Stimulated activated CD4-positive, alpha-beta T cell treated with anti-CD3 and anti-CD28 coated beads, TNF-alpha, amount 100 ng/mL, for 48 hours (primary cell): Measurements from ENCODE around the gene NDST4.

Experiments used
- DNase-seq, 3 donors: peaks; one replicate each; pipeline ENCODE4 v3.0.0-alpha.2; 2020; ENCODE audit warnings: low read depth in 3 of 3

The NDST4 gene

GRCh38 chr4:115113506-115114106 is at the start of gene NDST4:
Gene NDST4 (minus strand): TSS chr4:115113620. CDS start chr4:115077036, 36,584 bp downstream.
- no peak for DNase-seq

GRCh38 chr4:115159141-115159540 is 45.7 kb upstream of the NDST4 start:
- DNase-seq: no peak

- no peak for DNase-seq
Measured at GRCh38 chr4:115158296-115158695, 44.9 kb upstream of the NDST4 start.

GRCh38 chr4:115154826-115155225 is 41.4 kb upstream of the NDST4 start:
- no peak for DNase-seq

GRCh38 chr4:115152965-115153364 is 39.5 kb upstream of the NDST4 start:
- DNase-seq: no peak

GRCh38 chr4:115152081-115152480 is 38.7 kb upstream of the NDST4 start:
- DNase-seq: no peak

GRCh38 chr4:115149106-115149505 is 35.7 kb upstream of the NDST4 start:
- DNase-seq: no peak

GRCh38 chr4:115145393-115146160 is 32.2 kb upstream of the NDST4 start:
- DNase-seq: no peak

GRCh38 chr4:115128037-115128436 is 14.6 kb upstream of the NDST4 start:
- no peak for DNase-seq

- no peak for DNase-seq
Measured at GRCh38 chr4:115126491-115126890, 13.1 kb upstream of the NDST4 start.

- no peak for DNase-seq
Measured at GRCh38 chr4:115121351-115122043, 8.1 kb upstream of the NDST4 start.

- DNase-seq: no peak
Measured at GRCh38 chr4:115119804-115120352, 6.5 kb upstream of the NDST4 start.

- no peak for DNase-seq
Measured at GRCh38 chr4:115117651-115118050, 4.2 kb upstream of the NDST4 start.

GRCh38 chr4:115110191-115111181 is 2.9 kb downstream of the NDST4 start:
- no peak for DNase-seq

- DNase-seq: no peak
Measured at GRCh38 chr4:115108850-115109249, 4.6 kb downstream of the NDST4 start.

GRCh38 chr4:115107411-115107810 is 6.0 kb downstream of the NDST4 start:
- no peak for DNase-seq

GRCh38 chr4:115101675-115102074 is 11.7 kb downstream of the NDST4 start:
- no peak for DNase-seq

- no peak for DNase-seq
Measured at GRCh38 chr4:115090483-115091075, 22.8 kb downstream of the NDST4 start.

GRCh38 chr4:115082633-115083032 is 30.8 kb downstream of the NDST4 start:
- no peak for DNase-seq

GRCh38 chr4:115076691-115077090 is 36.7 kb downstream of the NDST4 start:
- no peak for DNase-seq

- no peak for DNase-seq
Measured at GRCh38 chr4:115058533-115058932, 54.9 kb downstream of the NDST4 start.
